Common myeloid progenitor, CD34-positive (primary cell): Measurements from ENCODE around the gene KLC3.
"Not testable (repeated sequence)": the region's sequence is repeated elsewhere in the genome, so short reads cannot be mapped to it uniquely, and the experiment has no call there.

Source experiments
- CTCF ChIA-PET: fragments of 350-600 bp; sonication (Branson Sonifier 250); formaldehyde crosslinking; loops from one replicate; lab custom pipeline; 2021; ENCODE audit warnings: antibody characterized with exemption; lab: Charles Lee
- POLR2A ChIA-PET: fragments of 350-600 bp; sonication (Branson Sonifier 250); formaldehyde crosslinking; loops from one replicate; lab custom pipeline; 2021; ENCODE audit warnings: antibody characterized with exemption; lab: Charles Lee
- DNase-seq, 3 donors: peaks; one replicate each; pipeline versions ENCODE4 v3.0.0 to v3.0.0-alpha.2; 2013
- H3K27ac ChIP-seq, 2 experiments: 1 replicate in 1 of 2; 2 replicates in 1 of 2; pipeline ENCODE4 v1.7.0; 2013; ENCODE audit warnings: inconsistent platforms in 2 of 2, low read length in 2 of 2, mild to moderate bottlenecking in 2 of 2, low read depth in 1 of 2, moderate library complexity in 1 of 2; ENCODE audit not compliant: severe bottlenecking in 2 of 2, insufficient read depth in 1 of 2, poor library complexity in 1 of 2
- H3K27me3 ChIP-seq, 5 experiments: replicated peaks in 2 of 5; 1 replicate in 3 of 5; 2 replicates in 2 of 5; pipeline versions ENCODE4 v1.6.1 to v1.7.0; 2013; ENCODE audit warnings: low read length in 4 of 5, mild to moderate bottlenecking in 2 of 5, moderate library complexity in 2 of 5, inconsistent platforms in 1 of 5; ENCODE audit not compliant: insufficient read depth in 5 of 5, control insufficient read depth in 4 of 5
- H3K36me3 ChIP-seq, 4 experiments: 1 replicate in 2 of 4; 2 replicates in 2 of 4; pipeline versions ENCODE4 v1.6.1 to v1.7.0; 2013; ENCODE audit warnings: low read length in 3 of 4, control low read depth in 1 of 4, mild to moderate bottlenecking in 1 of 4; ENCODE audit not compliant: control insufficient read depth in 4 of 4, insufficient read depth in 4 of 4
- H3K4me1 ChIP-seq, 4 experiments: 1 replicate in 3 of 4; 2 replicates in 1 of 4; pipeline versions ENCODE4 v1.6.1 to v1.7.1; 2013; ENCODE audit warnings: low read length in 3 of 4, mild to moderate bottlenecking in 3 of 4, control low read depth in 1 of 4, inconsistent platforms in 1 of 4, moderate library complexity in 1 of 4; ENCODE audit not compliant: control insufficient read depth in 4 of 4, insufficient read depth in 4 of 4; ENCODE audit errors: control extremely low read depth in 1 of 4
- H3K4me3 ChIP-seq, 7 experiments: 1 replicate in 4 of 7; 2 replicates in 3 of 7; pipeline versions ENCODE4 v1.5.1 to v1.7.0; 2013; ENCODE audit warnings: mild to moderate bottlenecking in 7 of 7, low read length in 6 of 7, moderate library complexity in 6 of 7, inconsistent platforms in 2 of 7, low read depth in 2 of 7, control low read depth in 1 of 7; ENCODE audit not compliant: insufficient read depth in 4 of 7, control insufficient read depth in 1 of 7; ENCODE audit errors: extremely low read depth in 1 of 7
- H3K9me3 ChIP-seq, 5 experiments: 1 replicate in 4 of 5; 2 replicates in 1 of 5; pipeline versions ENCODE4 v1.6.1 to v1.7.1; 2013; ENCODE audit warnings: low read length in 4 of 5, mild to moderate bottlenecking in 2 of 5, inconsistent platforms in 1 of 5, low read depth in 1 of 5, moderate library complexity in 1 of 5; ENCODE audit not compliant: control insufficient read depth in 4 of 5, insufficient read depth in 2 of 5; ENCODE audit errors: control extremely low read depth in 1 of 5
- WGBS: methylation state at CpG from one replicate; pipeline ENCODE4 v1.1.5; 2013; ENCODE audit not compliant: insufficient coverage; 5-methylcytosine and 5-hydroxymethylcytosine counted together

Gene KLC3

GRCh38 chr19:45305007-45305406, 35.5 kb upstream of the KLC3 start:
- Histone ChIP-seq H3K4me3 (no peak overlapping the region), H3K9me3 (no peaks in the 10 kb centered on the region), H3K27ac (no peak overlapping the region), H3K27me3 (peaks cover 0 to 2% (median 0%) of the 10 kb centered on the region in 5 experiments), H3K36me3 (peaks cover 0 to 9% (median 2%) of the 10 kb centered on the region in 4 experiments), H3K4me1 (no peaks in the 10 kb centered on the region)
- CTCF ChIA-PET, result no interaction called here
- POLR2A ChIA-PET, result no interaction called here
- no peak for DNase-seq
- 89% methylated on average over 3 of the region's 4 CpGs for WGBS

- ChIA-PET POLR2A (no interaction called here), CTCF (no interaction called here)
- Histone ChIP-seq H3K36me3 (peaks cover 0 to 8% (median 2%) of the 10 kb centered on the region in 4 experiments), H3K27me3 (peaks cover 0 to 2% (median 0%) of the 10 kb centered on the region in 5 experiments), H3K4me1 (no peaks in the 10 kb centered on the region), H3K27ac (no peak overlapping the region), H3K9me3 (no peaks in the 10 kb centered on the region), H3K4me3 (no peak overlapping the region)
- WGBS, result 57% methylated on average over 4 of the region's 5 CpGs
- peak in 2 of 3 donors; percentile 34 to 38 for DNase-seq
Observed at GRCh38 chr19:45305421-45305820, 35.1 kb upstream of the KLC3 start.

- DNase-seq, result no peak
- Histone ChIP-seq H3K9me3 (no peaks in the 10 kb centered on the region), H3K4me3 (no peak overlapping the region), H3K27me3 (peaks cover 0 to 2% (median 0%) of the 10 kb centered on the region in 5 experiments), H3K4me1 (no peaks in the 10 kb centered on the region), H3K36me3 (peaks cover 0 to 3% (median 1%) of the 10 kb centered on the region in 4 experiments), H3K27ac (no peak overlapping the region)
- ChIA-PET CTCF (interaction anchor here (0.9 to 1.0 kb wide), 3 partner anchors 33 to 174 kb away, joined by 3 read pairs; no protein-coding TSS in a partner anchor), POLR2A (no interaction called here)
- WGBS, result 79% methylated on average over 9 of the region's 9 CpGs
Observed at GRCh38 chr19:45306040-45306439, 34.5 kb upstream of the KLC3 start.

GRCh38 chr19:45306518-45307027, 34.0 kb upstream of the KLC3 start:
- CTCF ChIA-PET, result interaction anchor here (0.9 to 1.0 kb wide), 3 partner anchors 32 to 174 kb away, joined by 3 read pairs; no protein-coding TSS in a partner anchor
- peaks cover 0 to 3% (median 1%) of the 10 kb centered on the region in 4 experiments for H3K36me3 ChIP-seq
- peaks cover 0 to 3% (median 1%) of the 10 kb centered on the region in 4 experiments for H3K4me1 ChIP-seq
- peaks cover 0 to 2% (median 0%) of the 10 kb centered on the region in 5 experiments for H3K27me3 ChIP-seq
- WGBS, result 80% methylated on average over 17 of the region's 18 CpGs
- no peak overlapping the region for H3K27ac ChIP-seq
- DNase-seq, result no peak
- POLR2A ChIA-PET, result no interaction called here
- H3K4me3 ChIP-seq, result no peak overlapping the region
- no peaks in the 10 kb centered on the region for H3K9me3 ChIP-seq

- no peaks in the 10 kb centered on the region for H3K9me3 ChIP-seq
Observed at GRCh38 chr19:45307361-45307760, 33.2 kb upstream of the KLC3 start.

GRCh38 chr19:45309322-45309721, 31.2 kb upstream of the KLC3 start:
- POLR2A ChIA-PET, result interaction anchor here (0.6 kb wide), 1 partner anchor 10 kb away, joined by 5 read pairs; no protein-coding TSS in a partner anchor
- CTCF ChIA-PET, result interaction anchor here (0.6 to 1.4 kb wide), 2 partner anchors 29 to 243 kb away, joined by 3 read pairs; no protein-coding TSS in a partner anchor
- WGBS, result 95% methylated on average over 5 of the region's 8 CpGs
- H3K36me3 ChIP-seq, H3K27ac ChIP-seq, DNase-seq, H3K4me3 ChIP-seq, H3K9me3 ChIP-seq, H3K27me3 ChIP-seq, H3K4me1 ChIP-seq: not testable (repeated sequence)

More at GRCh38 chr19:45307361-45307760, 33.2 kb upstream of the KLC3 start:
- WGBS, result 89% methylated on average over 19 of the region's 19 CpGs
- H3K4me1 ChIP-seq, result peaks cover 0 to 3% (median 3%) of the 10 kb centered on the region in 4 experiments
- no peak for DNase-seq
- CTCF ChIA-PET, result no interaction called here
- no peak overlapping the region for H3K4me3 ChIP-seq
- H3K27me3 ChIP-seq, result peaks cover 0 to 2% (median 0%) of the 10 kb centered on the region in 5 experiments
- H3K36me3 ChIP-seq, result peaks cover 0 to 2% (median 0%) of the 10 kb centered on the region in 4 experiments
- no peak overlapping the region for H3K27ac ChIP-seq
- POLR2A ChIA-PET, result no interaction called here

GRCh38 chr19:45311621-45312020, 28.9 kb upstream of the KLC3 start:
- Histone ChIP-seq H3K36me3 (no peaks in the 10 kb centered on the region), H3K27ac (no peak overlapping the region), H3K27me3 (peaks cover 0 to 18% (median 0%) of the 10 kb centered on the region in 5 experiments), H3K4me1 (peaks cover 0 to 3% (median 3%) of the 10 kb centered on the region in 4 experiments), H3K9me3 (no peaks in the 10 kb centered on the region), H3K4me3 (no peak overlapping the region)
- peak in 2 of 3 donors; percentile 46 to 61 for DNase-seq
- ChIA-PET POLR2A (no interaction called here), CTCF (interaction anchor here (1.0 kb wide), 1 partner anchor 22 kb away, joined by 4 read pairs; no protein-coding TSS in a partner anchor)
- WGBS, result 25% methylated on average over 18 of the region's 18 CpGs
